A549 (cell line): ENCODE results near the gene ATP8B2.

Experiments
- BHLHE40 ChIP-seq: IDR thresholded peaks from 2 replicates; pipeline ENCODE4 v1.6.1; 2012; ENCODE audit warnings: low read depth, low read length, inconsistent platforms
- E2F6 ChIP-seq: IDR thresholded peaks from 2 replicates; pipeline ENCODE4 v1.6.1; 2012; ENCODE audit warnings: low read depth, borderline replicate concordance
- HOXA7 ChIP-seq: fragments of 250-450 bp; sonication (Bioruptor Pico); IDR thresholded peaks from 2 replicates; pipeline ENCODE4 v1.5.0; 2020; ENCODE audit warnings: mild to moderate bottlenecking, moderate library complexity
- POLR2A ChIP-seq: IDR thresholded peaks from 2 replicates; pipeline ENCODE4 v1.6.1; 2012; ENCODE audit warnings: mild to moderate bottlenecking, low read length
- RAD21 ChIP-seq, 2 experiments: fragments of >200 bp in 1 of 2; sonication (Bioruptor Twin) in 1 of 2; formaldehyde crosslinking in 1 of 2; IDR thresholded peaks in 1 of 2; conservative IDR thresholded peaks in 1 of 2; 2 replicates in 1 of 2; 3 replicates in 1 of 2; pipeline ENCODE4 v1.6.1; 2012 to 2018; ENCODE audit warnings: inconsistent platforms in 1 of 2
- TF ChIP-seq, protein P1 (sequence below): IDR thresholded peaks from 2 replicates; pipeline ENCODE4 v1.6.1; 2012
- TF ChIP-seq, protein P2 (sequence below): IDR thresholded peaks from 2 replicates; pipeline ENCODE4 v1.6.1; 2012
- TF ChIP-seq, protein P3 (sequence below): fragments of >200 bp; sonication (Bioruptor Twin); formaldehyde crosslinking; IDR thresholded peaks from 3 replicates; pipeline ENCODE4 v1.5.1; 2016
- TF ChIP-seq, protein P4 (sequence below): fragments of 200-600 bp; sonication (generic); IDR thresholded peaks from 2 replicates; pipeline ENCODE4 v1.6.1; 2016; ENCODE audit warnings: antibody characterized with exemption, mild to moderate bottlenecking, moderate library complexity

DNA sequence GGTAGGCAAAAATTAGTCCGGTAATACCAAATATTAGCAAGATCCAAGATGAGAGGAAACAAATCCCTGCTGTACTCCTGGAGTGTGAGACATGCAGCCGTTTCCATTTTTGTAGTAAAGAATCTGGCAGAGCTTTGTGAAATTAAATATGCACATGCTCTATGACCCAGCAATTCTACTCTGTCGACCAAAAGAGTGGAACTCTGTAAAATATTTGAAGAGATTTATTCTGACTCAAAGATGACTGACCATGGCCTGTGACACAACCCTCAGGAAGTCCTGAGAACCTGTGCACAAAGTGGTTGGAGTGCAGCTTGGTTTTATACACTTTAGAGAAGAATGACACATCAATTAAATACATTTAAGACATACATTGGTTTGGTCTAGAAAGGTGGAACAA lies 36.7 kb upstream of the ATP8B2 start:
- TF ChIP-seq, protein P1, sequence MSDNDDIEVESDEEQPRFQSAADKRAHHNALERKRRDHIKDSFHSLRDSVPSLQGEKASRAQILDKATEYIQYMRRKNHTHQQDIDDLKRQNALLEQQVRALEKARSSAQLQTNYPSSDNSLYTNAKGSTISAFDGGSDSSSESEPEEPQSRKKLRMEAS, result no peak
- TF ChIP-seq, protein P2, sequence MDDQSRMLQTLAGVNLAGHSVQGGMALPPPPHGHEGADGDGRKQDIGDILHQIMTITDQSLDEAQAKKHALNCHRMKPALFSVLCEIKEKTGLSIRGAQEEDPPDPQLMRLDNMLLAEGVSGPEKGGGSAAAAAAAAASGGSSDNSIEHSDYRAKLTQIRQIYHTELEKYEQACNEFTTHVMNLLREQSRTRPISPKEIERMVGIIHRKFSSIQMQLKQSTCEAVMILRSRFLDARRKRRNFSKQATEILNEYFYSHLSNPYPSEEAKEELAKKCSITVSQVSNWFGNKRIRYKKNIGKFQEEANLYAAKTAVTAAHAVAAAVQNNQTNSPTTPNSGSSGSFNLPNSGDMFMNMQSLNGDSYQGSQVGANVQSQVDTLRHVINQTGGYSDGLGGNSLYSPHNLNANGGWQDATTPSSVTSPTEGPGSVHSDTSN, result no peak
- TF ChIP-seq, protein P3, sequence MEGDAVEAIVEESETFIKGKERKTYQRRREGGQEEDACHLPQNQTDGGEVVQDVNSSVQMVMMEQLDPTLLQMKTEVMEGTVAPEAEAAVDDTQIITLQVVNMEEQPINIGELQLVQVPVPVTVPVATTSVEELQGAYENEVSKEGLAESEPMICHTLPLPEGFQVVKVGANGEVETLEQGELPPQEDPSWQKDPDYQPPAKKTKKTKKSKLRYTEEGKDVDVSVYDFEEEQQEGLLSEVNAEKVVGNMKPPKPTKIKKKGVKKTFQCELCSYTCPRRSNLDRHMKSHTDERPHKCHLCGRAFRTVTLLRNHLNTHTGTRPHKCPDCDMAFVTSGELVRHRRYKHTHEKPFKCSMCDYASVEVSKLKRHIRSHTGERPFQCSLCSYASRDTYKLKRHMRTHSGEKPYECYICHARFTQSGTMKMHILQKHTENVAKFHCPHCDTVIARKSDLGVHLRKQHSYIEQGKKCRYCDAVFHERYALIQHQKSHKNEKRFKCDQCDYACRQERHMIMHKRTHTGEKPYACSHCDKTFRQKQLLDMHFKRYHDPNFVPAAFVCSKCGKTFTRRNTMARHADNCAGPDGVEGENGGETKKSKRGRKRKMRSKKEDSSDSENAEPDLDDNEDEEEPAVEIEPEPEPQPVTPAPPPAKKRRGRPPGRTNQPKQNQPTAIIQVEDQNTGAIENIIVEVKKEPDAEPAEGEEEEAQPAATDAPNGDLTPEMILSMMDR, result no peak
- TF ChIP-seq RAD21 (conservative IDR thresholded peaks at IDR 0.05 in 1 of 2, IDR thresholded peaks at IDR 0.05 in 1 of 2), result no peak
- no peak for TF ChIP-seq POLR2A
- TF ChIP-seq E2F6, result no peak
- no peak for TF ChIP-seq HOXA7
- TF ChIP-seq, protein P4, sequence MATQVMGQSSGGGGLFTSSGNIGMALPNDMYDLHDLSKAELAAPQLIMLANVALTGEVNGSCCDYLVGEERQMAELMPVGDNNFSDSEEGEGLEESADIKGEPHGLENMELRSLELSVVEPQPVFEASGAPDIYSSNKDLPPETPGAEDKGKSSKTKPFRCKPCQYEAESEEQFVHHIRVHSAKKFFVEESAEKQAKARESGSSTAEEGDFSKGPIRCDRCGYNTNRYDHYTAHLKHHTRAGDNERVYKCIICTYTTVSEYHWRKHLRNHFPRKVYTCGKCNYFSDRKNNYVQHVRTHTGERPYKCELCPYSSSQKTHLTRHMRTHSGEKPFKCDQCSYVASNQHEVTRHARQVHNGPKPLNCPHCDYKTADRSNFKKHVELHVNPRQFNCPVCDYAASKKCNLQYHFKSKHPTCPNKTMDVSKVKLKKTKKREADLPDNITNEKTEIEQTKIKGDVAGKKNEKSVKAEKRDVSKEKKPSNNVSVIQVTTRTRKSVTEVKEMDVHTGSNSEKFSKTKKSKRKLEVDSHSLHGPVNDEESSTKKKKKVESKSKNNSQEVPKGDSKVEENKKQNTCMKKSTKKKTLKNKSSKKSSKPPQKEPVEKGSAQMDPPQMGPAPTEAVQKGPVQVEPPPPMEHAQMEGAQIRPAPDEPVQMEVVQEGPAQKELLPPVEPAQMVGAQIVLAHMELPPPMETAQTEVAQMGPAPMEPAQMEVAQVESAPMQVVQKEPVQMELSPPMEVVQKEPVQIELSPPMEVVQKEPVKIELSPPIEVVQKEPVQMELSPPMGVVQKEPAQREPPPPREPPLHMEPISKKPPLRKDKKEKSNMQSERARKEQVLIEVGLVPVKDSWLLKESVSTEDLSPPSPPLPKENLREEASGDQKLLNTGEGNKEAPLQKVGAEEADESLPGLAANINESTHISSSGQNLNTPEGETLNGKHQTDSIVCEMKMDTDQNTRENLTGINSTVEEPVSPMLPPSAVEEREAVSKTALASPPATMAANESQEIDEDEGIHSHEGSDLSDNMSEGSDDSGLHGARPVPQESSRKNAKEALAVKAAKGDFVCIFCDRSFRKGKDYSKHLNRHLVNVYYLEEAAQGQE, result no peak
- TF ChIP-seq BHLHE40, result no peak
